SK-MEL-5 (cell line): ENCODE results near the gene SYT8. TPM values are rescaled to one million over a fixed set of nuclear protein-coding genes. Genes with fewer than 3 reads are reported as not detected.

Source experiments
- DNase-seq: peaks from one replicate; pipeline ENCODE4 v3.0.0-alpha.2; 2016; ENCODE audit warnings: low read depth, low spot score
- in situ Hi-C: cut with HindIII; loops from 2 replicates; pipeline ENCODE4 v1.10.0; 2016; ENCODE audit warnings: low sequenced_read_pairs, high pct_unique_total_duplicates, low pct_unique_long_range_greater_than_20kb
- total RNA-seq: library from RNA; depleted of rRNA; stranded (reverse); fragments of >200 nt; shearing (Covaris generic); gene quantifications from 2 replicates; pipeline ENCODE4 v1.2.3, GENCODE V29; 2014

The SYT8 gene
- total RNA-seq, 1 experiment from 2014 or later: not detected

DNA sequence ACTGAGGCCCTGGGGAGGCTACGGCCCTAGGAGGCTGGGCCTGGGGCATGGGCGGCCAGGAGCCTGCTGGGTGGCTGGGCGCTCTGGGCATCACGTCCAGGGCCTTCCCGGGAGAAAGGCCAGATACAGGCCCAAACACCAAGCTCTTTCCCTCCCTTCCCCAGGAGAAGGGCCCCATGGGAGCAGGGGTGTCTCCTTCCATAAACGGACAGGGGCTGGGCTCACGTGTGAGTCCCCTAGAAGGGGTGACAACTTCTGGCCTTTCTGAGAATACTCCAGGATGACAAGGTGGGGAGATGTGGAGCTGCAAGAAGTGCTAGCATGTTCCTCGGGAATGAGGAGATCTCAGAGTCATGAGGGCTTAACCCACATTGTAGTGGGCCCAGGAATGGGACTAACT lies 19.5 kb upstream of the SYT8 start:
- in situ Hi-C loops: no loop called here
- no peak for DNase-seq

- no peak for DNase-seq
- in situ Hi-C loops: no loop called here
Measured at GRCh38 chr11:1815751-1816150, 19.0 kb upstream of the SYT8 start.

- in situ Hi-C loops: no loop called here
- DNase-seq: no peak
Measured at GRCh38 chr11:1817000-1817399, 17.8 kb upstream of the SYT8 start.

DNA sequence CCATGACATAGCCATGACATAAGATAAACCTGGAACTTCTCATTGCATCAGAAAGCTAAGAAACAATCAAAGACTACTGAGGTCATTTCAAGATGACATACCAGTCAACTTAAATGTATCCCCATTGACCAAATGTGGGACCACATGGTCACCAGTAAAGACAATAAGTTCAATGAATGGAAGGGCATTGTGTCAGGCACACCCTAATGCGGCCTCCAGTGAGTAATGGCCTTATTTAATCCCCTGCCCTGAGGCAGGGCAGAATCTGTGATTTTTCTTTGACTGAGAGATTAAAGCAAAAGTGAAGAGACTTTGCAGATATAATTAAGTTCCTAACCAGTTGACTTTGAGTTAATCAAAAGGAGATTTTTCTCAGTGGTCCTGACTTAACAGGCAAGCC lies 17.3 kb upstream of the SYT8 start:
- in situ Hi-C loops: no loop called here
- peak; percentile 22 for DNase-seq

DNA sequence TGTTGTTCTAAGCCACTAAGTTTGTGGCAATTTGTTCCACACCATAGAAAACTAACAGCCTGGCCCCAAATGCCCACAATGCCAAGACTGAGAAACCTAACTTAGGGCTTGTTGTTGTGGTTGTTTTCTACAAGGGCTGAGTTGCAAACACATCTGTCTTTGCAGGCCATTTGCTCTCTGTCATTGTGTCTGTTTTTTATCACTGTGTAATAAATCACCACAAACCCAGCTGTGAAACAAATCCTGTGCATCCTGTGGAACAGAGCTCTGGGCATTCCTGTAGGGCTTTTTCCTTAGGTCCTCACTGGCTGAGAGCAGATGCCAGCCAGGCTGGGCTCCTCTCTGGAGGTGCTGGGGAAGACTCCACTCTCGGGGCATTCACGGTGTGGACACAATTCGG lies 15.7 kb upstream of the SYT8 start:
- in situ Hi-C loops: no loop called here
- DNase-seq: no peak

DNA sequence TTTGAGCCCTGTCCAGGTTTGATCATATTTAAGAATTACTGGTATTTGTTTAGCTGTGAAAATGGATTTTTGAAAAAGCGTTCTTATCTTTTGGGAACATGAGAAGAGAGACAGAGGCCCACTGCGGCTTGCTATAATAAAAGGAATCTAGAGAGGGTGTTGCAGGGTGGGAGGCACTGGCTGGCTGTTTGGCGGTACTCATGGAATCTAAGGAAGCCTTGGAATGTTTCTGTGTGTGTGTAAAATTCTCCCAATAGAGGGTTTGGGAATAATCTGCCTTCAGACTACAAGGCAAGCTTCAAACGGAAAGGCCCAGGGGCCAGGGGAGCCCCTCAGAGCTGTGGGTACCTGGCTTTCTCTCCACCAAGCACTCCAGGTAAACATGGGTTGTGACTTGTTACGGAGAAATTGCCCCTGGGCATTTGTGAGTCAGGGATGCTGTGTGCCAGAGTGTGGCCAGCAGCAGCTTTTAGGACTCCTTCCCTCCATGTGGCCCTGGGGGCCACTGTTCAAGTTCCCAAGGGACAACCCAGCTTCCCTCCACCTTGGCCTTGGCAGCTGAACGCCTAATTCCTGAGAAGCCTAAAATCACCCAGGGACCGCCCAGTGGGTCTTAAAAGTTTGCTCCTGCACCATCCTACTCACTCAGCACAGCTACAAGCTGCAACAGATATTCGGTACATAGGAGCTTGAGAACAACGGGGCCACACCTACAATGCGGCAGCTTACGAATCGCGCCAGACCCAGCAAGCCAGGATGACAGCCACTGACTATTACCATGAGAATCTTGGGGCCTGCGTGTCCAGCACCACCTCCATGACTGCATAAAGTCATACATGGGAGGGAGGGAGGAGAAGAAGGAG lies 14.1 kb upstream of the SYT8 start:
- DNase-seq: no peak
- in situ Hi-C loops: no loop called here

- DNase-seq: no peak
- in situ Hi-C loops: no loop called here
Measured at GRCh38 chr11:1821562-1821961, 13.2 kb upstream of the SYT8 start.

DNA sequence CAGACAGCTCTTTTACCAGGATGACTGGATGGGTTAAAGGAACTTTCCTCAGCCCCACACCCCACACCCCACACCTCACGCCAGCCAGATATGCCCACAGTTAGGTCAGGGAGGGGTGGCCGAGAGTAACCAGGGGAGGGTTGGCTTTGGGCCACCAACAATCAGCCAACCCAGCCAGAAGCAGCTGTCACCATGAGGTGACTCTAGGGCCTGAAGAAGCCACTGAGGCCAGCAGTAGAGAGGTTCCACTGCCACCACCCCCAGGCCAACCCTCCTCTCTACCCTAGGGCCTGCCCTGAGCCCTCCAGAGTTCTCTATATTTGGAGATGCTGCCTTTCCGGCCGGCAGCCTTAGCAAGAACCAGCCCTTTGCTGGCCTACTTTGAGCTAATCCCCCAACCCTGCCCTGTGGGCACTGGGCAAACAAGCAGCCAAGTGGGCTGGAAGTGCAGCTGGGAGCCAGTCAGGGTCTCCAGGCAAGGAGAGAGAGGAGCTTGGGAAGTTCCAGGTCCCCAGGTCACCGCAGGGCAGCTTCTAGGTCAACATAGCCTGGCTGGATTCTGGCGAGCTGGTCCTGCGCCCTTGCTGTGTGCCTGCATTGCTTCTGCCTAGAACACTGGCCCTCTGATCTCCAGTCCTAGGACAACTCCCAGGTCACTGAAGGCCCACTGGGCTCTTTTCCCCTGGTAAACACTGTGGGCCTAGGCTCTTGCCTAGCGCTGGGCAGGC lies 12.0 kb upstream of the SYT8 start:
- DNase-seq: no peak
- in situ Hi-C loops: no loop called here

GRCh38 chr11:1823376-1824220 lies 11.2 kb upstream of the SYT8 start:
- in situ Hi-C loops: no loop called here
- DNase-seq: no peak

DNA sequence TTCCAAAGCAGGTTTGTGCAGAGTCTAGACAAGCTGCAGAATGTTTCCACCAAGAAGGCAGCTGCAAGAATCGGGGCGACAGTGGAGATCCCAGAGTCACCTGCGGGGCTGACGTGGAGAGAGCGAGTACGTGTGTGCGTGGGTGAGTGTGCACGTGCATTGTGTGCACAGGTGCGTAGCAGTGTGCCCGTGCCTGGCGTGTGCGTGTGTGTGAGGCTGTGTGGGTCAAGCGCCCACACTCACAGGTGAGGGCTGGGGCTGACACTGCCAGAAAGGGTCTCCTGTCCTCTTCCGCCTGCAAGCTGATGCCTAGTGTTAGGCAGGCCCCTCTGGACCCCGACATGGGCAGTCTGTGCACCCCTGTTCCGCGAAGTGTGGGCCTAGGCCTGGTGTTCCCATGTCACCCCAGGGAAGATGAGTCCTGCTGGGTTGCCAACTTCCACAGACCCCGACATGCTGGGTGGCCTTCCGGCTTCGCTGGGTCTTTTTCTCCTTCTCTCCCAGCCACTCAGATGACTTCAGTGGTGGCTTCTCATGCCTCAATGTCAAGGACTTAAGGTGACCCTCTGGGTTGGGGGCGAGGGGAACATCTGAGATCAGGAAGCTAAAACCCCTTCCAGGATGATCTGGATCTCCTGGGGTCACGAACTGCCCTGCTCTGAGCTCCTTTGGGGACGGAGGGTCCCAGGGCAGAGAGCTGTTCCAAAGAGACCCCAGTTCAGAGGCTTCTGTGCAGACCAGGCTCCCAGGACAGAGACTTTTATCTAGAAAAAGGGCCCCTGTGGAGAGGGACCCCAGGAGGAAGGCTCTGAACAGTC lies 10.4 kb upstream of the SYT8 start:
- in situ Hi-C loops: no loop called here
- no peak for DNase-seq

- in situ Hi-C loops: no loop called here
- DNase-seq: peak; percentile 66
Measured at GRCh38 chr11:1825039-1825740, 9.6 kb upstream of the SYT8 start.

DNA sequence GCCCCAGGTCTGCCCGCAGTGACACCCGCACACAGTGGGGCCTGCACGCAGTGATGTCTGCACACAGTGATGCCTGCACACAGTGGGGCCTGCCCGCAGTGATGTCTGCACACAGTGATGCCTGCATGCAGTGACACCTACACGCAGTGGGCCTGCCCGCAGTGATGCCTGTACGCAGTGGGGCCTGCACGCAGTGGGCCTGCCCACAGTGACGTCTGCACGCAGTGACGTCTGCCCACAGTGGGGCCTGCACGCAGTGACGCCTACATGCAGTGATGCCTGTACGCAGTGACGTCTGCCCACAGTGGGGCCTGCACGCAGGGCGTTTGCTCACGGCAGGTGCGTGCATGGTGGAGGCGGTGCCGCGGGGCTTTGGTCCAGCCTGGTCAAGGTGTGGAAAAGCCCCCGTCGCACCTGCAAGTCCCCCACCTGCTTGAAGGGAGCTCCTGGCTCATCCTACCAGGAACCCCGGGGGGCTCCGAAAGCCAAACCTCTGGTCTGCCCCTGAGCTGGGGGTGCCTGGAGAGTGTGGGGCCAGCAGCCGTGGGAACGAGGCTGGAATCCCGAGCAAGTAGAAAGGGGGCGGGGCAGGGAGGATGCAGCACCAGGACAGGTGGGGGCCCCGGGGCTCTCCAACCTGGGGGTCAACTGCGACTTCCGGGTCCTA lies 8.9 kb upstream of the SYT8 start:
- in situ Hi-C loops: no loop called here
- DNase-seq: no peak

GRCh38 chr11:1826552-1827094 lies 8.2 kb upstream of the SYT8 start:
- DNase-seq: peak; percentile 54
- in situ Hi-C loops: no loop called here

DNA sequence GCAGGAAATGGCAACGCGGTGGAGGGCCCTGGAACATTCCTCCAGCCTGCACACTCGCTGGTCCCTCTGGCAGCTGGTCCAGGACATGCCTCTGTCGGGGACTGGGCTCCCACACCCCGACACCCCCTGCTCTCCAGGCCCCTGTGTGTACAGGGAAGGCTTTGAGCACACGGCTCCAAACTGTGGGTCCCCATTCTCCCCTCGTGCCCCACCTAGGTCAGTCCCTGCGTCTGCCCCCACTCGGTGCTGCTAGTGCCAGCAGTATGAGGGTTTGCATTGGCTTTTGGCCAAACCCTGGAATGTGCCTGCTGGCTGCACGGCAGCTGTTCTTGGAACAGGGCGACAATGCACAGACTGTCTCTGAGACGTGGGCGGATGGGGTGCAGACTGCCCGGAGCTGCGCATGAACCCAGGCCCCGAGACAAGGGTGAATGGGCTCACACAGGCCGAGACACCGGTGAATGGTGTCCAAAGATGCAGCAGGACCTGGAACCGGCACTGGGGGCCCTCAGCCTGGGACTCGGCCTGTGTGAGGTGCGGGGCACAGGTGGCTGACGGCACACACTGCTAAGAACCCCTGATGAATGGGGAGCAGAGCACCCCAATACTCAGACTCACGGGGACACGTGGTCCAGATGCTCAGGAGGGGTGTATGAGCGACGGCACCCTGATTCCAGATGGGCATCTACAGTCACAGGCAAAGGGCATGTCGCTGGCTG lies 7.5 kb upstream of the SYT8 start:
- peak; percentile 87 for DNase-seq
- in situ Hi-C loops: no loop called here

- in situ Hi-C loops: no loop called here
- DNase-seq: no peak
Measured at GRCh38 chr11:1827931-1828330, 6.9 kb upstream of the SYT8 start.

- DNase-seq: no peak
- in situ Hi-C loops: no loop called here
Measured at GRCh38 chr11:1828542-1828941, 6.2 kb upstream of the SYT8 start.
